Ishikawa (cell line): ENCODE measurements around the gene SCNN1A.

Source experiments
- CEBPB ChIP-seq: IDR thresholded peaks from 2 replicates; pipeline ENCODE4 v1.6.1; 2012
- CREB1 ChIP-seq: IDR thresholded peaks from 2 replicates; pipeline ENCODE4 v1.6.1; 2012; ENCODE audit warnings: low read depth
- EGR1 ChIP-seq: IDR thresholded peaks from 2 replicates; pipeline ENCODE4 v1.6.1; 2012
- EP300 ChIP-seq: IDR thresholded peaks from 2 replicates; pipeline ENCODE4 v1.6.1; 2012; ENCODE audit warnings: borderline replicate concordance
- FOXM1 ChIP-seq: IDR thresholded peaks from 2 replicates; pipeline ENCODE4 v1.6.1; 2012; ENCODE audit warnings: low read depth, borderline replicate concordance
- NFIC ChIP-seq: IDR thresholded peaks from 2 replicates; pipeline ENCODE4 v1.6.1; 2012
- RAD21 ChIP-seq: IDR thresholded peaks from 2 replicates; pipeline ENCODE4 v1.6.1; 2012; ENCODE audit warnings: low read depth
- TAF1 ChIP-seq: IDR thresholded peaks from 2 replicates; pipeline ENCODE4 v1.6.1; 2012; ENCODE audit warnings: low read depth, mild to moderate bottlenecking
- TCF12 ChIP-seq: IDR thresholded peaks from 2 replicates; pipeline ENCODE4 v1.6.1; 2012; ENCODE audit warnings: low read depth
- TEAD4 ChIP-seq: IDR thresholded peaks from 2 replicates; pipeline ENCODE4 v1.6.1; 2012
- USF1 ChIP-seq: IDR thresholded peaks from 2 replicates; pipeline ENCODE4 v1.6.1; 2012
- YY1 ChIP-seq: IDR thresholded peaks from 2 replicates; pipeline ENCODE4 v1.6.1; 2012; ENCODE audit warnings: low read depth
- ZBTB7A ChIP-seq: IDR thresholded peaks from 2 replicates; pipeline ENCODE4 v1.6.1; 2012; ENCODE audit warnings: low read depth
- TF ChIP-seq, protein P1 (sequence below): IDR thresholded peaks from 2 replicates; pipeline ENCODE4 v1.6.1; 2012
- TF ChIP-seq, protein P2 (sequence below): IDR thresholded peaks from 2 replicates; pipeline ENCODE4 v1.6.1; 2012; ENCODE audit warnings: low read depth, mild to moderate bottlenecking

Gene SCNN1A

DNA sequence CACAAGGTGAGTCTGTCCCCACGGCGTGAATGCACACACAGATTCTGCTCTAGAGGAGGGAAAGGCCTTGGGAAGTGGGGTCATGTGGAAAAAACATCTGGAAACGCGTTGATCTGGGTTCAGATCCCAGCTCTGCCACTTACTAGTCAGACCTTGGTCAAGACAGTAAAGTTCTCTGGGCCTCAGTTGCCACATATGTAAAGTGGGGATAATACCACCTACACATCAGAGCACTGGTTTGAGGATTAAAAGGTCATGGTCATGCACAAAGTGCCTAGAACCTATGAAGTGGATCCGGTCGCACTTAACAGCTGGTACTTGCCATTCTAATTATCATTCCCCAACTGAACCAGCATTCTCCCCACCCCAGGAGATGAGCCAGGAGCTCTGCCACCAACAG, 60.2 kb downstream of the SCNN1A start:
- no peak for TF ChIP-seq NFIC
- no peak for TF ChIP-seq CEBPB
- TF ChIP-seq FOXM1 = no peak
- TF ChIP-seq USF1 = no peak

DNA sequence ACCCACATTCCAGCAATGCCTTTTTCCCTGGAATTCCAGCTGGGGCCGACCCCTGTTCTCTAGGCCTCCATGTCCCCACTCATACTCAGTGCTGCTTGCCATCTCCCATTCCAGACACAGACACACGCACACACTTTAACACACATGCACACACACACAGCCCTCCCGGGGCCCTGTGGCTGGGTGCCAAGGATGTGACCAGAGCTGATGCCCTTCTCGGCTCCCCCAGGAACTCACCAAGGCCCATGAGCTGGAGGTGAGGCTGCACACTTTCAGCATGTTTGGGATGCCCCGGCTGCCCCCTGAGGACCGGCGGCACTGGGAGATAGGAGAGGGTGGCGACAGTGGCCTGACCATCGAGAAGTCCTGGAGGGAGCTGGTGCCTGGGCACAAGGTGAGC, 60.6 kb downstream of the SCNN1A start:
- TF ChIP-seq YY1 = no peak
- TF ChIP-seq TEAD4 = no peak
- TF ChIP-seq EGR1 = no peak
- no peak for TF ChIP-seq CEBPB
- TF ChIP-seq, protein P1, sequence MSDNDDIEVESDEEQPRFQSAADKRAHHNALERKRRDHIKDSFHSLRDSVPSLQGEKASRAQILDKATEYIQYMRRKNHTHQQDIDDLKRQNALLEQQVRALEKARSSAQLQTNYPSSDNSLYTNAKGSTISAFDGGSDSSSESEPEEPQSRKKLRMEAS = no peak
- TF ChIP-seq TAF1 = no peak
- TF ChIP-seq TCF12 = no peak
- TF ChIP-seq FOXM1 = no peak
- TF ChIP-seq RAD21 = no peak
- TF ChIP-seq NFIC = no peak
- no peak for TF ChIP-seq EP300
- no peak for TF ChIP-seq CREB1
- TF ChIP-seq, protein P2, sequence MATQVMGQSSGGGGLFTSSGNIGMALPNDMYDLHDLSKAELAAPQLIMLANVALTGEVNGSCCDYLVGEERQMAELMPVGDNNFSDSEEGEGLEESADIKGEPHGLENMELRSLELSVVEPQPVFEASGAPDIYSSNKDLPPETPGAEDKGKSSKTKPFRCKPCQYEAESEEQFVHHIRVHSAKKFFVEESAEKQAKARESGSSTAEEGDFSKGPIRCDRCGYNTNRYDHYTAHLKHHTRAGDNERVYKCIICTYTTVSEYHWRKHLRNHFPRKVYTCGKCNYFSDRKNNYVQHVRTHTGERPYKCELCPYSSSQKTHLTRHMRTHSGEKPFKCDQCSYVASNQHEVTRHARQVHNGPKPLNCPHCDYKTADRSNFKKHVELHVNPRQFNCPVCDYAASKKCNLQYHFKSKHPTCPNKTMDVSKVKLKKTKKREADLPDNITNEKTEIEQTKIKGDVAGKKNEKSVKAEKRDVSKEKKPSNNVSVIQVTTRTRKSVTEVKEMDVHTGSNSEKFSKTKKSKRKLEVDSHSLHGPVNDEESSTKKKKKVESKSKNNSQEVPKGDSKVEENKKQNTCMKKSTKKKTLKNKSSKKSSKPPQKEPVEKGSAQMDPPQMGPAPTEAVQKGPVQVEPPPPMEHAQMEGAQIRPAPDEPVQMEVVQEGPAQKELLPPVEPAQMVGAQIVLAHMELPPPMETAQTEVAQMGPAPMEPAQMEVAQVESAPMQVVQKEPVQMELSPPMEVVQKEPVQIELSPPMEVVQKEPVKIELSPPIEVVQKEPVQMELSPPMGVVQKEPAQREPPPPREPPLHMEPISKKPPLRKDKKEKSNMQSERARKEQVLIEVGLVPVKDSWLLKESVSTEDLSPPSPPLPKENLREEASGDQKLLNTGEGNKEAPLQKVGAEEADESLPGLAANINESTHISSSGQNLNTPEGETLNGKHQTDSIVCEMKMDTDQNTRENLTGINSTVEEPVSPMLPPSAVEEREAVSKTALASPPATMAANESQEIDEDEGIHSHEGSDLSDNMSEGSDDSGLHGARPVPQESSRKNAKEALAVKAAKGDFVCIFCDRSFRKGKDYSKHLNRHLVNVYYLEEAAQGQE = no peak
- no peak for TF ChIP-seq ZBTB7A
- TF ChIP-seq USF1 = no peak

DNA sequence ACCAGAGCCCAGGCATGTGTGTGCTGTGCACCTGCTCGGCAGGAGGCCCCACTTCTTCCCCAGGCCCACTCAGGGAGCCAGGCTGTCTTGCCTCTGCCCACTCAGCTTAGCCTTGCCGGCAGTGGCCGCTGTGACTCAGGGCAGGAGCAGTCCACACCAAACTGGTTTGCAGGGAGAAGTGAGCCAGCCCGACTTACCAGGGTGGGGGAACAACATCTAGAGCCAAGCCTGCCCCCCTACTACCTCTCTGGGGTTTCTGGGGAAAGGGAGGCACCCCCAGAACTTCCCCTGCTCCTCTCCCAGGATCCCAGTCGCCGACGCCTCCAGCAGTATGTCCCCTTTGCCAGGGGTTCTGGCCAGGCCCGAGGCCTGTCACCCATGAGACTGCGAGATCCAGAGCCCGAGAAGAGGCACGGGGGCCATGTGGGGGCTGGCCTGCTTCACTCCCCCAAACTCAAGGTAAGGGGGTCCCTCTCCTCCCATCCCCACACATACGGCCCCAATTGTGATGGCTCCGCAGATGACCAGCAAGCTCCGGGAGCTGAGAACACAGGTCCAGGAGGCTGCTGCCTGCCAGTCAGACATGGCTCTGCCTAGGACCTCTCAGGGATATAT, 61.9 kb downstream of the SCNN1A start:
- no peak for TF ChIP-seq NFIC
- no peak for TF ChIP-seq TAF1
- no peak for TF ChIP-seq USF1
- TF ChIP-seq EP300 = no peak
- TF ChIP-seq ZBTB7A = no peak
- TF ChIP-seq CEBPB = no peak
- TF ChIP-seq CREB1 = no peak
- no peak for TF ChIP-seq TCF12
- TF ChIP-seq FOXM1 = no peak
- TF ChIP-seq EGR1 = no peak
- TF ChIP-seq YY1 = no peak
- TF ChIP-seq, protein P1 = no peak

GRCh38 chr12:6312529-6313325, 62.6 kb downstream of the SCNN1A start:
- TF ChIP-seq TAF1 = no peak
- TF ChIP-seq TCF12 = peak; percentile 67; the same call in 1 of the 2 replicates
- no peak; the same call in 1 of the 2 replicates for TF ChIP-seq RAD21
- TF ChIP-seq, protein P1 = peak; percentile 95
- TF ChIP-seq NFIC = peak; percentile 53; the same call in 1 of the 2 replicates
- TF ChIP-seq USF1 = peak; percentile 48; the same call in 1 of the 2 replicates
- peak; percentile 25; the same call in 1 of the 2 replicates for TF ChIP-seq ZBTB7A
- TF ChIP-seq CEBPB = peak; percentile 15; the same call in 1 of the 2 replicates
- TF ChIP-seq YY1 = no peak
- no peak for TF ChIP-seq EGR1
- no peak for TF ChIP-seq CREB1
- TF ChIP-seq, protein P2 = no peak
- no peak for TF ChIP-seq FOXM1
- TF ChIP-seq EP300 = 0 out of 2 replicates have a peak, but pooled peaks have one; percentile 18
- peak; percentile 93 for TF ChIP-seq TEAD4
